Mesenchymal stem cell (in vitro differentiated cells and primary cell): ENCODE results near the gene ADA.

Experiments
- DNase-seq: peaks from one replicate; pipeline ENCODE4 v3.0.0-alpha.2; 2013
- H2AFZ ChIP-seq: one replicate; pipeline ENCODE4 v1.6.1; 2013; ENCODE audit warnings: low read depth, mild to moderate bottlenecking, control low read depth, inconsistent platforms, low read length, moderate library complexity
- H2AK5ac ChIP-seq: 2 replicates; pipeline ENCODE4 v1.6.1; 2013; ENCODE audit warnings: low read length, moderate library complexity, mild to moderate bottlenecking, inconsistent platforms; ENCODE audit not compliant: severe bottlenecking
- H2BK120ac ChIP-seq: one replicate; pipeline ENCODE4 v1.6.1; 2013; ENCODE audit warnings: low read depth, mild to moderate bottlenecking, inconsistent platforms, low read length, moderate library complexity
- H2BK12ac ChIP-seq, 2 experiments: one replicate each; pipeline ENCODE4 v1.6.1; 2013; ENCODE audit warnings: inconsistent platforms in 2 of 2, low read length in 2 of 2, mild to moderate bottlenecking in 2 of 2, moderate library complexity in 2 of 2, control low read depth in 1 of 2
- H2BK15ac ChIP-seq: one replicate; pipeline ENCODE4 v1.6.1; 2013; ENCODE audit warnings: mild to moderate bottlenecking, low read depth, inconsistent platforms; ENCODE audit not compliant: poor library complexity, severe bottlenecking
- H2BK5ac ChIP-seq: 2 replicates; pipeline ENCODE4 v1.6.1; 2013; ENCODE audit warnings: low read depth, mild to moderate bottlenecking, low read length, control low read depth, inconsistent platforms; ENCODE audit not compliant: poor library complexity, severe bottlenecking
- H3K14ac ChIP-seq, 2 experiments: one replicate each; pipeline ENCODE4 v1.6.1; 2013; ENCODE audit warnings: inconsistent platforms in 2 of 2, low read length in 2 of 2, control low read depth in 1 of 2, mild to moderate bottlenecking in 1 of 2, moderate library complexity in 1 of 2
- H3K18ac ChIP-seq, 2 experiments: one replicate each; pipeline ENCODE4 v1.6.1; 2013; ENCODE audit warnings: inconsistent platforms in 2 of 2, low read length in 2 of 2, control low read depth in 1 of 2, low read depth in 1 of 2, mild to moderate bottlenecking in 1 of 2
- H3K23ac ChIP-seq, 2 experiments: one replicate each; pipeline ENCODE4 v1.6.1; 2013; ENCODE audit warnings: inconsistent platforms in 2 of 2, low read length in 2 of 2, mild to moderate bottlenecking in 2 of 2, moderate library complexity in 2 of 2, control low read depth in 1 of 2
- H3K27ac ChIP-seq: 2 replicates; pipeline ENCODE4 v1.5.1; 2013; ENCODE audit warnings: mild to moderate bottlenecking, moderate library complexity, low read length, control low read depth, inconsistent platforms; ENCODE audit not compliant: poor library complexity, severe bottlenecking
- H3K27me3 ChIP-seq, 2 experiments: 2 replicates each; pipeline versions ENCODE4 v1.6.1 to v1.7.0; 2013; ENCODE audit warnings: low read length in 2 of 2, mild to moderate bottlenecking in 2 of 2, moderate library complexity in 2 of 2, control low read depth in 1 of 2, inconsistent platforms in 1 of 2; ENCODE audit not compliant: control insufficient read depth in 1 of 2, insufficient read depth in 1 of 2
- H3K36me3 ChIP-seq, 2 experiments: 2 replicates each; pipeline versions ENCODE4 v1.6.1 to v1.7.0; 2013; ENCODE audit warnings: low read length in 2 of 2, control low read depth in 1 of 2, inconsistent platforms in 1 of 2, low read depth in 1 of 2, mild to moderate bottlenecking in 1 of 2; ENCODE audit not compliant: insufficient read depth in 2 of 2, control insufficient read depth in 1 of 2
- H3K4ac ChIP-seq, 2 experiments: one replicate each; pipeline ENCODE4 v1.6.1; 2013; ENCODE audit warnings: inconsistent platforms in 2 of 2, low read length in 2 of 2, mild to moderate bottlenecking in 2 of 2, moderate library complexity in 2 of 2, control low read depth in 1 of 2, low read depth in 1 of 2
- H3K4me1 ChIP-seq: 2 replicates; pipeline ENCODE4 v1.6.1; 2013; ENCODE audit warnings: low read depth, low read length, control low read depth; ENCODE audit not compliant: control insufficient read depth, insufficient read depth
- H3K4me2 ChIP-seq: 2 replicates; pipeline ENCODE4 v1.6.1; 2013; ENCODE audit warnings: low read length, mild to moderate bottlenecking, inconsistent platforms; ENCODE audit not compliant: poor library complexity, severe bottlenecking
- H3K4me3 ChIP-seq, 2 experiments: 2 replicates each; pipeline versions ENCODE4 v1.5.1 to v1.7.0; 2013; ENCODE audit warnings: low read length in 2 of 2, mild to moderate bottlenecking in 2 of 2, control low read depth in 1 of 2, low read depth in 1 of 2; ENCODE audit not compliant: insufficient read depth in 1 of 2
- H3K79me1 ChIP-seq: replicated peaks from 2 replicates; pipeline ENCODE4 v1.6.1; 2013; ENCODE audit warnings: mild to moderate bottlenecking, control low read depth, low read length, inconsistent platforms; ENCODE audit not compliant: poor library complexity, severe bottlenecking
- H3K9ac ChIP-seq: 2 replicates; pipeline ENCODE4 v1.7.0; 2013; ENCODE audit warnings: mild to moderate bottlenecking, low read length, moderate library complexity
- H3K9me3 ChIP-seq: 2 replicates; pipeline ENCODE4 v1.7.0; 2013; ENCODE audit warnings: mild to moderate bottlenecking, low read length; ENCODE audit not compliant: control insufficient read depth
- H4K8ac ChIP-seq: one replicate; pipeline ENCODE4 v1.6.1; 2013; ENCODE audit warnings: inconsistent platforms, mild to moderate bottlenecking, low read length, moderate library complexity
- H4K91ac ChIP-seq: one replicate; pipeline ENCODE4 v1.6.1; 2013; ENCODE audit warnings: mild to moderate bottlenecking, low read length, inconsistent platforms
- WGBS: methylation state at CpG from one replicate; pipeline ENCODE4 v1.1.7; 2013; ENCODE audit warnings: mixed read lengths; 5-methylcytosine and 5-hydroxymethylcytosine counted together

Gene ADA

GRCh38 chr20:44621325-44621724, 30.2 kb downstream of the ADA start:
- H3K36me3 ChIP-seq, result peaks cover 91 to 99% of the 10 kb centered on the region in 2 experiments
- no peak overlapping the region for H3K9ac ChIP-seq
- H3K27me3 ChIP-seq, result no peaks in the 10 kb centered on the region
- H3K18ac ChIP-seq, result no peak overlapping the region
- H3K4me3 ChIP-seq, result no peak overlapping the region
- no peak overlapping the region for H2AK5ac ChIP-seq
- no peak overlapping the region for H2BK5ac ChIP-seq
- H2BK15ac ChIP-seq, result no peak overlapping the region
- no peak overlapping the region for H3K23ac ChIP-seq
- H2BK12ac ChIP-seq, result no peak overlapping the region
- no peak overlapping the region for H3K14ac ChIP-seq
- H4K8ac ChIP-seq, result no peak overlapping the region
- no peak overlapping the region for H3K27ac ChIP-seq
- H3K4ac ChIP-seq, result no peak overlapping the region
- DNase-seq, result no peak
- H4K91ac ChIP-seq, result no peak overlapping the region
- WGBS, result 94% methylated on average over 5 of the region's 5 CpGs
- no peak overlapping the region for H2BK120ac ChIP-seq
- peaks cover 8% of the 10 kb centered on the region for H3K9me3 ChIP-seq
- H3K79me1 ChIP-seq, result peaks cover 2% of the 10 kb centered on the region
- no peak overlapping the region for H2AFZ ChIP-seq
- H3K4me2 ChIP-seq, result no peak overlapping the region
- H3K4me1 ChIP-seq, result no peaks in the 10 kb centered on the region

DNA sequence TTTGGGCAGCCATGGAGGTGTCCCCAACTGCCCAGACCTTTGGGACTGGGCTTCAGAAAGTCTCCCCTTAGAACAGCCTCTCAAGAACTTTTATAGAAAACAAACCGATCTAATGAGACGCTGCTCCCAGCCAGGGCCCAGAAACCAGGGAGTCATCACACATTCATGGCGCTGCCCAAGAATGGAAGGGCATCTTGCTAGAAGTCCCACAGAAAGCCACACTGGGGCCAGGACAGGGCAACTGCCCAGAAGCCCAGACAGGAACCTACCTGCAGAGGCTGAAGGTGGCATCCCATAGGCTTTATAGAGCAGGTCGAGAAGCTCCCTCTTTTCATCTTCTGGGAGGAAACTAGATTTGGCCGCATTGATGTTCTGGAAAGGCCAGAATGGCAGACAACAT, 31.5 kb downstream of the ADA start:
- Histone ChIP-seq H3K4me2 (no peak overlapping the region), H3K79me1 (peaks cover 2% of the 10 kb centered on the region), H3K14ac (no peak overlapping the region), H2BK5ac (no peak overlapping the region), H2AK5ac (no peak overlapping the region), H3K23ac (no peak overlapping the region), H3K4ac (no peak overlapping the region), H2AFZ (no peak overlapping the region), H3K4me3 (no peak overlapping the region), H2BK12ac (no peak overlapping the region), H2BK120ac (no peak overlapping the region), H3K18ac (no peak overlapping the region), H3K9me3 (peaks cover 8% of the 10 kb centered on the region), H3K27me3 (no peaks in the 10 kb centered on the region), H2BK15ac (no peak overlapping the region), H4K91ac (no peak overlapping the region), H3K27ac (no peak overlapping the region), H3K4me1 (peaks cover 10% of the 10 kb centered on the region), H4K8ac (no peak overlapping the region), H3K36me3 (peaks cover 92 to 97% of the 10 kb centered on the region in 2 experiments), H3K9ac (no peak overlapping the region)
- WGBS, result 91% methylated on average over 5 of the region's 5 CpGs
- no peak for DNase-seq

GRCh38 chr20:44619294-44619693, 32.2 kb downstream of the ADA start:
- Histone ChIP-seq H3K14ac (no peak overlapping the region), H3K4me1 (peaks cover 10% of the 10 kb centered on the region), H2BK120ac (no peak overlapping the region), H2BK12ac (no peak overlapping the region), H3K18ac (no peak overlapping the region), H2BK5ac (no peak overlapping the region), H3K9ac (no peak overlapping the region), H3K27ac (no peak overlapping the region), H3K4ac (no peak overlapping the region), H4K8ac (no peak overlapping the region), H4K91ac (no peak overlapping the region), H3K23ac (no peak overlapping the region), H3K4me3 (no peak overlapping the region), H2AK5ac (no peak overlapping the region), H3K27me3 (no peaks in the 10 kb centered on the region), H2AFZ (no peak overlapping the region), H3K9me3 (peaks cover 8% of the 10 kb centered on the region), H3K4me2 (no peak overlapping the region), H3K79me1 (peaks cover 2% of the 10 kb centered on the region), H3K36me3 (peaks cover 93 to 97% of the 10 kb centered on the region in 2 experiments), H2BK15ac (no peak overlapping the region)
- WGBS, result 97% methylated on average over 7 of the region's 7 CpGs
- DNase-seq, result no peak

DNA sequence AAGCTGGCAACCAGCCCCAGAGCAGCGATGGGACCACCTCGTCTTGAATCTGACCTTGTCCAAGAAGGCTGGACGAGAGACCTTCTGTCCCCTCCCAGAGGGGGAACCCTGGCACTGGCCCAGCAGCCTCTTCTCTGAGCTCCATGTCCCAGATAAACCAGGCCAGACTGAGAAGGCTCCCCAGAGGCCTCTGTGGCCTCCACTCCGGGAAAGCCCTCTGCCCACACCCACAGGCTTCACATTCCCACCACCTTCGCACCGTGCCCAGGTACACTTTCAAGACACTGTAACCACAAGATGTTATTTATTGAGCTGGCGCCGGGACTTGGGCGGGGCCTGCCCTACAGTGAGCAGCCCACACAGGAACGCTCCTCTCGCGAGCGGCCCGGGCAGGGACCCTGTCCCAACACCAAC, 33.2 kb downstream of the ADA start:
- no peak overlapping the region for H3K4me3 ChIP-seq
- no peak overlapping the region for H2BK5ac ChIP-seq
- H3K79me1 ChIP-seq, result peaks cover 2% of the 10 kb centered on the region
- no peak overlapping the region for H4K8ac ChIP-seq
- peaks cover 6% of the 10 kb centered on the region for H3K9me3 ChIP-seq
- H4K91ac ChIP-seq, result no peak overlapping the region
- H3K4ac ChIP-seq, result no peak overlapping the region
- H3K4me2 ChIP-seq, result no peak overlapping the region
- DNase-seq, result no peak
- peaks cover 90 to 98% of the 10 kb centered on the region in 2 experiments for H3K36me3 ChIP-seq
- H3K27ac ChIP-seq, result no peak overlapping the region
- no peak overlapping the region for H2AK5ac ChIP-seq
- H3K4me1 ChIP-seq, result peaks cover 10% of the 10 kb centered on the region
- no peak overlapping the region for H2AFZ ChIP-seq
- no peak overlapping the region for H3K23ac ChIP-seq
- no peak overlapping the region for H2BK12ac ChIP-seq
- no peak overlapping the region for H3K14ac ChIP-seq
- H3K9ac ChIP-seq, result no peak overlapping the region
- H2BK120ac ChIP-seq, result no peak overlapping the region
- 96% methylated on average over 14 of the region's 14 CpGs for WGBS
- H3K27me3 ChIP-seq, result no peaks in the 10 kb centered on the region
- no peak overlapping the region for H2BK15ac ChIP-seq
- no peak overlapping the region for H3K18ac ChIP-seq
